NCI-H187 (cell line): ENCODE data around the gene CHID1.

ENCODE experiments used
- DNase-seq, 2 experiments: peaks; one replicate each; lab custom pipeline; 2025; lab: John Stamatoyannopoulos, UW

The CHID1 gene

DNA sequence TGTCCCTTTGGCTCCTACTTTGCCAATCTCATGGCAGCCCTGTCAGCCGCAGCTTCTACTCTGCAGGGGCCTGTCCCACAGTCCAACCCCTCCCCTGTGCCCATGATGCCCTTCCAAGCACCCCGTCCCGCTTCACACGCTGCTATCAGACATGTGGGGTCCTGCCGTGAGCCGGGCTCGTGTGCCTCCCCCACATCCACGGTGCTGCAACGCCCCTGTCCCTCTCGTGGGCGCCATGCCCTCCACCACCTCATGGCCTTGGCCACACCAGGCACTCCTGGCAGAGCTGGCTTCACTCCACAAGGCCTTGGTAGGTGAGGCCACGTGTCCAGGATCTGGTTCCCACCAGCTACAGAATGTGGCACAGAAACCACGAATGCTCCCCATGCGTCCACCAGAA lies 23.0 kb downstream of the CHID1 start:
- DNase-seq = no peak

DNA sequence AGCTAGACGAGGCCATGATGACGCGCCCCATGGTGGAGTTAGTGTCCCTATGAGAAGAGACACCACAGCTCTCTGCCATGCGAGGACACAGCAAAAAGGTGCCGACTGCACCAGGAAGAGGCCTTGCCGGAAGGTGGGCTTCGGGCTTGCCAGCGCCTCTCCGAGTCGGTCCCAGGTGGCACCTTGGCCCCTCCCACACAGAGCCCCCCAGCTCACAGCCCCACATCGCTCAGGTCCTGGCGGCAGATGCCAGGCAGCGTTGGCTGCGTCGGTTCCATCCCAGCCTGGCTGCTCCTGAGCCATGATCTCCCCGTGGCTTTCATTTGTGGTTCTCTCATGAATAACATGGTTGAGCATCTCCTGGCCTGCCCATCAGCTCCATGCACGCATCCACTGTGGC lies 24.0 kb downstream of the CHID1 start:
- no peak for DNase-seq

GRCh38 chr11:884578-885070 lies 26.0 kb downstream of the CHID1 start:
- no peak for DNase-seq

- DNase-seq = no peak
Observed at GRCh38 chr11:883527-883926, 27.1 kb downstream of the CHID1 start.

DNA sequence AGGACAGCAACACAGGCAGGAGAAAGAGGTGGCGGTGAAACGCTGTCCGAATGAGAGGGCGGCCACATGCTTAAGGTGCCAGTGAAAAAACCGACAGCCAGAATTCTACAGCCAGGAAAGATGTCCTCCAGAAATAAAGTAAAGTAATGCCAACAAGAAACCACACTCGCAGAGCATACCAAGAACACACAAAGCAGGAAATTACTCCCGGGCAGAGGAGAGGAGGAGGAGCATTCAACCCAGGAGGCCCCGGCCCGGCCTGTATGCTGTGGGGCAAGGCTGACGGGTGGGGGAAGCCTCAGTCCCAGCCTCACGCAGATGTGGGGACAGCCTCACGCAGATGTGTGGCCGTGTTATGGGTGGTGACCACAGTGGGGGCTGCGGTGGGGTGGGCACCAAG lies 28.0 kb downstream of the CHID1 start:
- no peak for DNase-seq

- no peak for DNase-seq
Observed at GRCh38 chr11:880447-880846, 30.2 kb downstream of the CHID1 start.

GRCh38 chr11:877565-877964 lies 33.0 kb downstream of the CHID1 start:
- peak in 1 of 2 experiments; percentile 31 for DNase-seq

- no peak for DNase-seq
Observed at GRCh38 chr11:876545-876944, 34.1 kb downstream of the CHID1 start.

DNA sequence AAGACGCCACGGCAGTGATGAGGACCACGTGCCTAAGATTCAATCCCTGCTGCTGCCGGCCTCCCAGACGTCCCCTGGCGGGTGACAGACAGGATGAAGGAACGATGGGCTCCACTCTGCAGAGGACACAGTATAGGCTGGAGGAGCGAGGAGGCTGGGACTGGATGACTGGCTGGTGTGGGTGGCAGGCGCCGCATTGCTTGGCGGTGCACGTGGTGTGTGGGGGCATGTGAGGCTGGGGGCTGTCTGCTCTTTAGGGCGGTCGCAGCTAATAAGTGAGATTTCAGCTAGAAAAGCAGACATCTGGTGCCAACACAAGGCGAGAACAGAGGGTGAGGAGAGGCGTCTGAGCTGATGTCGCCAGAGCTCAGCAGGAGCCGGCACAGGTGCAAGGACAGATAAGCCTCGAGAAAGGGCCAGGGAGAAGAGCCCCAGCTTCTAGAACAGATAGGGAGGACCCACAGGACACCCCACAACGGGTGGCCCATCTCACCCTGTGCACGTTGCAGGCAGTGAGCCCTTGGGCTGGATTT lies 34.8 kb downstream of the CHID1 start:
- no peak for DNase-seq

DNA sequence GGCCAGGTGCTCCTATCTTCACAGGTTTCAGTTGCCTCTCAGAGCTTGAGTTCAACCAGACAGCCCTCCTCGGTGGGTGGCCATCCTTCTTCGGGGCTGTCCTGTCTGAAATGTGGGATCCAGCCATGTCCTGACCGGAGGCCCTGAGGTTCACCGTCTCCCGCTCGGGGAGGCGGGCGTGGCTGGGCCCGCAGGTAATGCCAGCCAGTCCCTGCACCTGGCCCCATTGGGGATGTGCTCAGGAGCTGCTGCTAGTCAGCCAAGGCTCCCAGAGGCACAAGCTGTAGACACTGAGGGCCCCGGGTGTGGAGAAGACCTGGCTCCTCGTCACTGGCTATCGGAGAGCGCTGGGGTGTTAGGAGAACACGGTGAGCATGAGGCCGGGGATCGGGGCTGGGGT lies 35.4 kb downstream of the CHID1 start:
- no peak for DNase-seq

- DNase-seq = no peak
Observed at GRCh38 chr11:873706-874105, 36.9 kb downstream of the CHID1 start.

DNA sequence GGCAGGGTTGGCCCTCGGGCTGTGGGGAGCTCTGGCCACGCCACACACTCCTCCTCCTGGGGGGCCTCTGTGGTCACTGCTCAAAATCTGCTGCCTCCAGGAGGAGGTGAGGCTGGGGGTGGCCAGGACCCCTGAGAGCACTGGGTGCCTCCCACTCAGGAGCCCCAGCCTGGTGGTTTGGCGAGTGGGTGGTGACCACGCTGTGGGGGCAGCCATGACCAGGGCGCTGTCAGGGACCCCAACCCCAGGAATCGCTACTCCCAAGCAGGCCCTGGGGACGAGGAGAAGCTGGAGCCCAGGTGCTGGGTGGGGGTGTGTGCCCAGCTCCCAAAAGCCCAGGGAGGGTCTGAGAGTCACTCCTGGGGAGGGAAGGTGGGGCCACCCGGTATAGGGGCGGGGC lies 37.8 kb downstream of the CHID1 start:
- no peak for DNase-seq

DNA sequence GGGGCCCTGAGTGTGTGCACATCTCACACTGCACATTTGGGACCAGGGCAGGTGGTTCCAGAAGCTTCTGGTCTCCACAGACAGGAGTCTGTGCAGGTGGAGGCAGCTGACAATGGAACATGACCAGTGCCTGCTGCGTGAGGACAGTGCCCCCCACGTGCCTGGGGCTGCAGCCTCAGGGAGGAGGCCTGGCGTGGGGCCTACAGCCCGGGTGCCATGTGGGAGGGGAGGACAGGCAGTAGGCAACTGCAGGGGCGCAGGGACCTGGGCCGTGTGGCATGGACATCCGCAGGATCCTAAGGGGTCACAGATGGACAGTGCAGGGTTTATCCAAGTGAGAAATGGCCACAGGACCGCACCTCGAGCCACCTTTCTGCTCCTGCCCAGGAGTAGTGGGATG lies 39.1 kb downstream of the CHID1 start:
- no peak for DNase-seq

- no peak for DNase-seq
Observed at GRCh38 chr11:870418-870817, 40.2 kb downstream of the CHID1 start.

DNA sequence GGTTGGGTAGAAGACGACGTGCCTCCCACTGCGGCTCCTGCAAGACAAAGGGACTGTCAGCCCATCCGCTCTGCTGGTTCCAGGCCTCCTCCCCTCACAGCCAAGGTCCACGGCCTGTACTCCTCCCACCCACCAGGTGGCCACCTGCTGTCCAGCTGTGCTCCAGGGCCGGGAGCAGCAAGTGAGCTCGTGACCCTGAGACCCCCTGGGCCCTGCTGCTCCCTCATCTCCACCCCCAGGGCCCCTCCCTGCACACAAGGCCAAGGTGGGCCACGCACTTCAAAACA lies 40.5 kb downstream of the CHID1 start:
- no peak for DNase-seq

DNA sequence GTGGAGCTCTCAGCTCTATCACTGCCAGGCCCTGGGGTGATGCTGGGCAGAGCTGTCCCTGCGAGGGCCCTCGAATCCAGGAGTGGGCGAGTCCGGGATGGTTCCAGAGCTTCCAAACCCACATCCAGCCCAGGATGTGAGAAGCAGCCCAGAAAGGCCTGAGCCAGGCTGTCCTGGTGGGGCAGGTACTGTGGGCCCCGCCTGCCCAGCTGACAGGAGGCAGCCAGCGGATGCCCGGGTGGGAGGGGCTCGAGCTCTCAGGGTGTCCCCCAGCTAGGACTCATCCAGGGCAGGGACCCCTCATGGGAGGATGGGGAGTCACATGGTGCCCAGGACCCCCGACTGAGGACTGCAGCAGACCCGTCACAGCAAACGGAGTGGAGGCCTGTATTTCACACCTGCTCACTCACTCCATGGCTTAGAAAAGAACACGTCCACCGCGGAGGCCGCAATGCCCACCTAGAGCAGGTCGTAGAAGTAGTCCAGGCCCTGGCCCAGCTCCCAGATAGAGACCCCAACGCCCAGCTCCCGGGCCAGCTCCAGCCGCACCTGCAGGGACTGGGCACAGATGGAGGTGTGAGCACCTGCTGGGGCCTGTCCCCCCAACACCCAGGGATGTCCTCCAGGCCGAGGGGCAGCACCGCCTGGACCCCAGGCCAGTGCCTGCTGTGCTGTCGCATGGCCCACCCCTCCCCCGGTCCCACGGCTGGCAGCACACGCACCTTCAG lies 41.0 kb downstream of the CHID1 start:
- no peak for DNase-seq

GRCh38 chr11:868802-869201 lies 41.8 kb downstream of the CHID1 start:
- no peak for DNase-seq

DNA sequence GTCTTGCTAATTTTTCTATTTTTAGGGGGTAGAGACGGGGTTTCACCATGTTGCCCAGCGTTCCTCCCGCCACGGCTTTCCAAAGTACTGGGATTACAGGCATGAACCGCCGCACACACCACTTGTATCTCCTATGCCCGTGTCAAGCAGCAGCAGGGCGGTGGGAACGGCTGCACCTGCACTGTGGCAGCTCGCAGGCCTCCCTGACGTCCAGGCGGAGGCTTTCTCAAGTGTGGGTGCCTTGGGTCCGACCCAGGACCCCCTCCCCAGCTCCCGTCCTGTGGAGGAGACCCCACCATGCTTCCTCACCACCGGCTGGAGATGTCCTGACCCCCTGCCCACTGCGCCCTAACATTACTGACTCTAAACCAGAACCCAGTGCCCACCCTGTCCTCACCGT lies 42.2 kb downstream of the CHID1 start:
- no peak for DNase-seq

DNA sequence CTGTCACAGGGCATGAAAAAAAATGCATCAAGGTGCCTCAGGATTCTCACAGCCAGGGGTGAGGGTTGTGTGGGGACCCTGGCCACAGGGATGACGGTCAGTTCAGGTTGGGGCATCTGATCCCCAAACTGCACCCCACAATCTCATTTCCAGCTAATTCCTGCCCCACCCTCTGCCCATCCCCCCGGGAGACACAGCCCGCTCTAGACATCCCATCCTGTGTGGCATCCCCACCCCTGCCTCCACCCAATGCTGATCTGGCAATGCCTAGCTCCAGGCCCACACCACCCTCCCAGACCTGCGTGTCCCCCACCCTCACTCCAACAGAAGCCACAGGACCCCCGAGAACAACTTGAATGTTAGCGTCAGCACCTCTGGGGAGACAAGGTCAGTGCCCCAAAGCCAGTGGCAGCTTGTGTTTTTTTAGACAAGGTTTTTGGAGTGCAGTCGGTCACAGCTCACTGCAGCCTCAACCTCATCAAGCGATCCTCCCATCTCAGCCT lies 42.7 kb downstream of the CHID1 start:
- DNase-seq = no peak

GRCh38 chr11:866481-866880 lies 44.1 kb downstream of the CHID1 start:
- DNase-seq = no peak

DNA sequence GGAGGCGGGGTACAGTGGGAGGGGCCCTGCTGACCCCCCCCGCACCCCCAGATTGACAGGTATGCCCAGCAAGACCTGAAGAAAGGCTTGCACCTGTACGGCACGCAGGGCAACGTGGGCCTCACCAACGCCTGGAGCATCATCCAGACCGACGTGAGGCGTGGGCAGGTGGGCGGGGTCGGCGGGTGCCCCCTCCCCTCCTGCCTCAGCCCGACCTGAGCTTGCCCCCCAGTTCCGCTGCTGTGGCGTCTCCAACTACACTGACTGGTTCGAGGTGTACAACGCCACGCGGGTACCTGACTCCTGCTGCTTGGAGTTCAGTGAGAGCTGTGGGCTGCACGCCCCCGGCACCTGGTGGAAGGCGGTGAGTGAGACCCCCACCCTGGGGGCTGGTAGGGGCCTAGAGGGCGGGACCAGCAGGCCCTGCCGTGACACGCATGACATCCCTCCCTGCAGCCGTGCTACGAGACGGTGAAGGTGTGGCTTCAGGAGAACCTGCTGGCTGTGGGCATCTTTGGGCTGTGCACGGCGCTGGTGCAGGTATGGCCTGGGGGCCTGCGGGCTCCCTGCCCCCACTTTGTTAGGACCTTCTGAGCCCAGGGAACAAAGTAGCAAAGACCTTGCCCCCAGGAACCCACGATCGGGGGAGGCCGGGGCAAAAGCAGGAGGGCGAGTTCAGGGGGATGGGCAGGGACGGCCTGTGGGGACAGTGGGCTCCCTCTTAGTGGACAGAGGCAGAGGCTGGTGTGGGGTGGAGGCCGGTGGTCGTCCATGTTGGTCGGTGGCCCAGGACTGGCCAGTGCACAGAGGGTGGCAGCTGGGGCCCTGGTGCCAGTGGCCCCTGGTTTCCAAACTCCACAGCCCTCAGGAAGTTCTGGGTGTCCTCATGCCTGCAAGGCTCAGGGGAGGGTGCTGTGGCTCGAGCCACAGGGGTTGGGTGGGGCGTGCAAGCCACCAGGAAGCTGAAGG lies 44.9 kb downstream of the CHID1 start:
- DNase-seq = no peak

DNA sequence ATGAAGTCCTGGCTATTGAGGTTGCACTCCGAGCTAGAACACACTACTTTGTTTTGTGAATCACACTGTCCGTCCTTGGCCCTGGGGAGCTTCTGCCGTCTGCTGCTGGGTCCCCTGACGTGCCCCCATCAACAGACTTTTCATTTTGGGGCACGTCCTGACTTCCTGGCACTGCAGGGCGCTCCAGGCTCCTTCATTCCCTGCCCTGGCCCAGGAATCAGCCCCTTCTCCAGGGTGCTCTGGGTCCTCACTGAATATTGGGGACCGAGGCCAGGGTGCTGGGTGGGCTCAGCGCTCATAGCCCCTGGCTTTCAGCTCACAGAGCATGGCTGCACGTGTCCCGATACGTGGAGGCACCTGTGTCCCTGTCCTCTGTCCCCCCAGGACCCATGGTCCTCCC lies 45.7 kb downstream of the CHID1 start:
- no peak for DNase-seq
